ENCODE data around the gene PTMA. TPM values are rescaled to one million over a fixed set of nuclear protein-coding genes. Genes with fewer than 3 reads are reported as not detected.
"Not testable (repeated sequence)": the region's sequence is repeated elsewhere in the genome, so short reads cannot be mapped to it uniquely, and the experiment has no call there.

PTMA gene
- total RNA-seq, 1 donor from 2014 or later, result 1,016 TPM

DNA sequence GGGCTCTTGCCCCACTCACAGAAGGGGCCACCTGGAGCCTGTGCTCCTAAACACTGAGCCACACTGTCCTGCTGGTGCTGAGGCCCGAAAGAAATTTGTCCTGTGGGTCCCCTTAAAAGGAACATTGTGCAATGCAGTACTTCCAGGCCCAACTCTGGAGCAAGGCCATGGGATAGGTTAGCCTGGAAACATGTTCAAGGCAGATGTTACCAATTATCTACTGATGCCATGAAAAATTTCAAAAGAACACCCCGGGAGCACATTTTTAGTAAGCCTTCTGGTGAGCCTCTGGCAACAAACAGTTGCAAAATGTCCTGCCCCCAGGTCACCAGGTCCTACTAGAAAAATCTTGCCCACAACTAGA is 12.3 kb upstream of the PTMA start:
- no peak for DNase-seq (ENCODE audit: low spot score)

DNA sequence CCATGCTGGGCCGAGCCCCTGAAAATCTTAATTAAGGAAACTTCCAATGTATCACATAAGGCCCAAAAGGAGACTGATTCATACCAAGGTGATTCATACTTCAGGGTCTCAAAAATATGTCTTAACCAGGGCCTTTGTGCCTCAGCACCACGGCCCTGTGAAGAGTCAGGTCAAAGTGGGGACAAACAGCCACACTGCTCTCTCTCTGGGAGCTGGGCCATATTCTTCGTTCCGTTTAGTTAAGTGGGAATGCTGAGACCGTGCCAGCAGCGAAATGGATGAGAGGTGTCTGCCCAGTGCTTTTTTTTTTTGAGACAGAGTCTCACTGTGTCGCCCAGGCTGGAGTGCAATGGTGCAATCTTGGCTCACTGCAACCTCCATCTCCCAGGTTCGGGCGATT is 9.3 kb upstream of the PTMA start:
- DNase-seq (ENCODE audit: low spot score), result no peak

DNA sequence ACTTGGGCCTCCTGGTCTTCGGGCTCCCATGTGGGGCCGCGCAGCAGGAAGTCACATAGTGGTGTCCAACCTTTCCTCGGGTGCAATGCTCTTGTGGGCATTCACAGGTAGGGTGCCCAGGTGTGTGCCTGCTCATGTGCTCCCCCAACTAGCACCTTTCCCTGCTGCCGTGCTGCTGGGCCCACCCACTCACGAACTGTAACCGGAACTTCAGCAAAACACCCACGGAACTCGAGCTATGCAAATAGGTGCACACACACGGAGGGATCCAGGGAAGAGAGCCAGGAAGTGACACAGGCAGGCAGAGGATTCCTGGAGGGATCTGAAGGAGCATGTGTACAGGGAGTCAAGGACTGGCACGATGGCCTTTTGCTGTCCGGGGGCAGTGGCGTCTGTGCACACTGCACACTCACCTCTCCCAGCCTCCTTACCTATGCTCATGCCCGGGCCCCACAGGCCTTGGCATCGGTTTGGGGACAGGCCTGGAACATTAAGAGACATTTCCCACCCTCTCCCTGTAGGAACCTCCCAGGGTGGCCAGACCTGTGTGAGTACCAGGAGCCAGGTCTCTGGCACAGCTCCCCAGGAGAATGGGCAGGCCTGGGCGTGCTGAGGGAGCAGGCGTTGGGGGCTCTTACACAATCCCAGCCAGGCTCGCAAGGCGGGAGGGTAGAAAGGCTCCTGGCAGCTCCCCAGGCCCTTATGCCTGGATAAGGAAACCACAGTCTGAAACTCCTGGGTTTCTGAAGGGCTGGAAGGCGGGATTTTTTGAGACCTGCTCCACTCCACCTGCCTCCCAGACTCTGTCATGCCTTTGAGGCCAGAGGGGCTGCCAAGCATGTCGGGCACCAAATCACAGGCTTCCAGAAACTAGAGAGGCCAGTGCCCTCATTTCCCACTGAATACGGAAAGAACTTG is 6.6 kb upstream of the PTMA start:
- peak; percentile 84 for DNase-seq (ENCODE audit: low spot score)

DNA sequence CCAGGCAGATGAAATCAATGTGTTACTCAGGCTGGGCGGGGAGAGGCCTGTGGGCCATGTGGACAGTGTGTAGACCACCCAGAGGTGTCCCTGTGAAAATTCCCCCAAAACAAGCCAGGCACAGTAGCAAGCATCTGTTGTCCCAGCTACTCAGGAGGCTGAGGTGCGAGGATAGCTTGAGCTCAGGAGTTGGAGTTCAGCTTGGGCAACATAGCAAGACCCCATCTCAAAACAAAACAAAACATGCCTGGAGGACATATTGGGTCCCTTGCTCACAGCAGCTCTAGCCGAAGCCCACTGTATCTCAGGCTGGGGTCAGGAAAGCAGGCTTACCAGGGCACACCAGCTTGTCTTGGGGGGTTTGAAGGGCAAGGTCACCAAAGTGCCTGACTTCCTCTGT is 4.3 kb upstream of the PTMA start:
- DNase-seq (ENCODE audit: low spot score), result no peak

DNA sequence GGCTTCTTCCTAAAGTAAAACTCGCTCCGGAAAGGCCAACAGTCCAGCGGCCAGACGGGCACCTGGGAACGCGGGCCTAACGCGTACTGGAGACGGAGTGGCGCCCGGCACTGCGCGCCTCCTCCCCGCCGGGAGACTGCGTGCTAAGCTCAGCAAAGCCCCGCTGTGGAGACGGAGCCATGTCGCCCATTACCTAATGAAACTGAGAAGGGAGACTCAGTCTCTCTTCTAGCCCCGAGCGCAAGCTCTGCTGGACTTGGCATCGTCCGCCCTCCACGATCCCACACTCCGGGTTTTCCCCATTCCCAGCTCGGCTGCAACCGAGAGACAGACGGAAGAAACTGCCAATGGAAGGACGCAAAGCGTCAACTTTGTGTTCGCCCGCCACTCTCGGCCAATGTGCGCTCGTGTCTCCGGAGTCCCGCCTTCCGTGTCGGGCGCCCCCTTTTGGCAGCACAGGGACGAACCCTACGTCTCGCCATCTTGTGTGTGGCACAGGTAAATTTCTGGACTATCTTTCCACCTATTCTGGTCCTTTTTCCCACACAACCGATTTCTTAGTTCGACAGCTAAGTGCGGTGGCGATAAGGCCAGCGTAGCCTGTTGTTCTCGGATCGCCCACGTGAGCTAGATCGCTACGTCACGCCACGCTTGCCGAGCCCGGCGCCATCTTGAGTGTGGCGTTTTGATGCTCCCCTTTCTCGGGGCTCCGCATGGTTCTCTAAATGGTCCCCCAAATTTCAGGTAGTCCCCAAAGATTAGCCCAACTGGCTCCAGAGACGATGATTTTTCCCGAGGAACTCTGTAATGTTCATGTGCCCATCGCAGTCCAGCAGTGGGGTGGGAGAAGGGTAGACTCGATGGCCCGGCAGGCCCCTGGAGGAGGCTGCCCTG is 1.3 kb upstream of the PTMA start:
- DNase-seq (ENCODE audit: low spot score), result peak; percentile 99

DNA sequence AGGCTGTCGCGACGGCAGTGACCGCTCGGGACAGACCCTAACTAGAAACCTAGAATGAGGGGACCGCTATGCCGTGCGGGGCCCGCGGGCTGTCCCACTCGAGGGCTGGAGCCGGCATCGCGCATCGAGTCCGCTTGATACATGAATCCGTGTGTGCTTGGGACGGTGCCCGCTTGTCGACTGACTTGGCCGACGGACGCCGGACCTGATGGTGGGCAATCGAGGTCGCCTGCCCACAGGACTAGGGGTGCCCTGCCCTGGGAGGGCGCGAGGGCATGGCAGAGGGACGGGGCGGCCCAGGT is 749 bp upstream of the PTMA start:
- no peak for DNase-seq (ENCODE audit: low spot score)

DNA sequence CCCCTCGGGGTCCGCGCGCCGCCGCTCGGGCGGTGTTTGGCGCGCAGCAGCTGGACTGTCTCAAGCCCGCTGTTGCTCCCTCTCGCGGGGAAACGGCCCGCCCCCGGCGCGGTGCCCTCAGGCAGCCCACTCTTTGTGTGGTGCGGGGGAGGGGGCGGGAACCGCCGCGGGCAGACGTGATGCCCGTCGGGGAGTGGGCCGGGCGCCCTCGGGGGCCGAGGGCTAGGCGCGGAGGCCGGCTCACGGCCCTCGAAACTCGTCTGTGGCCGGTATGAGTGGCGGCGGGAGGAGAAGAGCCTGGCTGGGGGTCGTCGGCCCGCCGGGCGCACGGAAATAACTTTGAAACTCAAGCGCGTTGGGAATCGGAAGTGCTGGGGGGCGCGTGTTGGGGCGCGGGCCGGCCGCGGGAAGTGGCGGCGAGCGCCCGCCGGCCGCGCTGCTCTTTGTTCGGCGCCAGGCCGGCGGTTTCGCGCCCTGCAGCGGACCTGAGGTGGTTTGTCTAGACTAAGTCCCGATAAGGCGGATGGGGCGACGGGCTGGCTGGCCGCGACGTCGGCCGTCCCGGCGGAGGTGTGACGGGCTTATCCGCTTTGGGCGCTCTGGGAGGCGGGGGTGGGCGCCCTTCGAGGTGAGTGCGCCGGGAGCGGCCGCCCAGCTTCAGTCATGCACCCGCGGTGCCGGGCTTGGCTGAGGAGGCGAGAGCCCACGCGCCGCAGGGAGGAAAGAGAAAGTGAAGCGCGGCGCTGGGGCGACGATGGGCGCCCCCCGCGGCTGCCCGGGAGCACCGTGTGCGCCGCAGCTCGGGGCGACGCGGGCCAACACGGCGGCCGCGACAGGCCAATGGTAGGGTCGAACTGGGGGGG is 679 bp downstream of the PTMA start:
- peak; percentile 64 for DNase-seq (ENCODE audit: low spot score)

DNA sequence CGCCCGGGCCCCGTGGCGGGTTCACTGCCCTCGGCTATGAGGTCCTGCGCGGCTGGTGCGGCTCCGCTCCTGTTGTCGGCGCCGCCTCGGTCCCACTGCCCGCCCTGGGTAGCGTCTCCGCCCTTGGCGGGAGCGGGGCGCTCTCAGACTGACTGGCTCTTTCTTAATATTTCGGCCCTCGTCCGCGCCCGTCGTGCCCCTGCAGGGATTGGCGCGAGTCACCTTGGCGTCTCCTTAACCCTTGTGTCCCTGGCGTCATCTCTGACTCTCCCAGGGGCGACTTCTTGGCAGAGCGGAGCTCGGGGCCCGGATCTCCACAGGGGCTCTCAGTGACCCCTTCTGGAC is 1.3 kb downstream of the PTMA start:
- peak; percentile 74 for DNase-seq (ENCODE audit: low spot score)

DNA sequence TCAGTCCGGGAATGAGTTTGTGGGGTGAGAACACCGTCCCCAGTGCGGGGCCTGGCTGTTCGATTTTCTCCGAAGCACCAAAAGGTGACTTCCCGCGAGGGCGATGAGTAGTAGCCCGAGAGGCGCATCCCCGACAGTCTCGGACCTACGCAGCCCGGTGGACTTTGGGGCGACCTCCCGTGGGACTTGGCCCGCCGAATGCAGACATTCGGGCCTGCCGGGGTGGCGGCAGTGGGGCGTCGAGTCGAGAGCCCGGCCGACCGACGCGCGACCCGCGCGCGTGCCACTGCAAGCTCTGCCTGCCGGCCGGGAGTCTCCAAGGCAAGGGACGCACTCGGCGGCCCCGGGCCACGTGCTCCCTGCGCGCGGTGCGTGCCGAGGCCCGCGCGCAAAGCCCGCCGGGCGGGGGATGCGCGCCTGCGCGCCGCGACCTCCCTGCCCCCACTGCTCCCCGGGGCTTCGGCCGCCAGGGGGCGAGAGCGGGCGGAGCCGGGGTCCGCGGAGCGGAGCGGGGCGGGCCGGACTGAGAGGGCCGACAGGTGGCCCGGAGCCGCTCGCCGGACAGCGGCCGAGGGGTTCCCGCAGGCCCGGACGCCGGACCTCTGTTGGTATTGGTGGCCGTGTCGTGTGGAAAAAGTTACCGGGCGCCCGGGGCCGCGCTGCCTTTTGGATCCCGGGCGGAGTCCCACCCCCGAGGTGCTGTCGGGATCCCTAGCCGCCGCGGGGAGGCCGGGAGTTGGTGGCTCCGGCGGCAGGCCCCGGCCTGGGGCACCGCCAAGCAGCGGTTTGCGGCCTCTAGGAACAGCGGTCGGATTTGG is 1.9 kb downstream of the PTMA start:
- DNase-seq (ENCODE audit: low spot score), result peak; percentile 90

DNA sequence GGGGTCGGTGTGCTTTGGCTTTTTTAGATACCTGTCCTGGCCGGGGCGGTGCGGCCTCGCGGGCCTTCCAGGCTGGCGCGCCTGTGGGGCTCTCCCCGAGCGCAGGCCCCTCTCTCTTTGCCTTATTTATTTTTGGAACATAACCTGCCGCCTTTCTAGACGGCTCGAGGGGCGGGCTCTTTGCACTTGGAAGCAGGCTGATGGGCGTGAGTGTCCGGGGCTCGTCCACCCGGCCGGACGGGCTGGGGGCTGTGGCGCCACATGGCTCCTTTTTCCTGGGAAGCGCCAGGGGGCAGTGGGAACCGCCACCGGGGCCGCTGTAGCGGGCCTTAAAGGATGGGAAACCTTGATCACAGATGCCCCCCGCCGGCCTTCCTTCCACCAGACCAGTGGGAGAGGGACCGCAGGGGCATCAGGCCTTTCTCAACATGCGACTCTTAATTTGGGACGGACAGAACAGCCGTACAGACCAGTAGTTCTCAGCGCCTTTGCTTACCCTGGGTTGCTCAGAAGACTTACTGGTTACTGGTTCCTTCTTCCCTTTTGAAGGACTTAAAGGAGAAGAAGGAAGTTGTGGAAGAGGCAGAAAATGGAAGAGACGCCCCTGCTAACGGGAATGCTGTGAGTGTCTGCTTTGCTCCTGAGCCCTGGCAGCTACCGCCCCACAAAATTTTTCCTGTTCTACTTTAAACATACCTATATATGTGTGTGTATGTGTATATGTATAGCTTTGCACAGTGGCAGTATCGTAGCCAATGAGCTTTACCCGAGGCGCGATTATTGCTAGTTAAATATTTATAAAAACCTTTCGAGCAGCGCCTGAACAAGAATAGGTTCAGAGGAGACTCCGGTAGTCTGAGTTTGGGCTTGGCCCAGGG is 2.7 kb downstream of the PTMA start:
- peak; percentile 59 for DNase-seq (ENCODE audit: low spot score)

DNA sequence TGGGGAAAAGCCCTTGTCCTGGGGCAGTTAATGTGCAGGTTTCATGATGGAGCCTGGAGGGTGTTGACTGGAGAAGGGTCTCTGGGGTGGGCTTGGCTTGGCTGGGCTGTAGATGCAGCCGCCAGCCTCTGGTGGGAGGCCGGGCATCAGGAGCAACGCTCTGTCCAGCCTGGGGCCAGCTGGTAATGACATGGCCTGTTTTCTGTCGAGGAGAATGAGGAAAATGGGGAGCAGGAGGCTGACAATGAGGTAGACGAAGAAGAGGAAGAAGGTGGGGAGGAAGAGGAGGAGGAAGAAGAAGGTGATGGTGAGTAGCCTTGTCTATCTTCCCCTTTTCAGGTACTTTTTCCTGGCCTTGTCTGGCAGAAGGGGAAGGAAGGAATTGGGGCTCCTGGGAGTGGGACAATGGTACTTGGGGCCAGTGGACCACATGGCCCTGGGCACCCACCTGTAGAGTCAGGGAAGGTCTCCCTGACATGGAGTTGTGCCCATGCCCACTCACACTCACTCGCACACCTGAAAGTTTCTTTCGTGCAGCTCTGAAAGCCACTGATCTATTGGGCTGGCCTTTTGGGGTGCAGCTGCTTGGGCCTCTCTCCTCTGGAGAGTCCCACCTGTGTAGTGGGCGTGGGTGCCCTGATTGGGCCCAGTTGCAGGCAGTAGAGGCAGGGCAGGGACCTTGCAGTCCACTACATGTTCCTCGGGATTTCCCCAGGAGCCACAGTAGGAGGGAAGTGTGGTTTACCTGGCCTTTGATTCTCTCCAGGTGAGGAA is 3.5 kb downstream of the PTMA start:
- no peak for DNase-seq (ENCODE audit: low spot score)

DNA sequence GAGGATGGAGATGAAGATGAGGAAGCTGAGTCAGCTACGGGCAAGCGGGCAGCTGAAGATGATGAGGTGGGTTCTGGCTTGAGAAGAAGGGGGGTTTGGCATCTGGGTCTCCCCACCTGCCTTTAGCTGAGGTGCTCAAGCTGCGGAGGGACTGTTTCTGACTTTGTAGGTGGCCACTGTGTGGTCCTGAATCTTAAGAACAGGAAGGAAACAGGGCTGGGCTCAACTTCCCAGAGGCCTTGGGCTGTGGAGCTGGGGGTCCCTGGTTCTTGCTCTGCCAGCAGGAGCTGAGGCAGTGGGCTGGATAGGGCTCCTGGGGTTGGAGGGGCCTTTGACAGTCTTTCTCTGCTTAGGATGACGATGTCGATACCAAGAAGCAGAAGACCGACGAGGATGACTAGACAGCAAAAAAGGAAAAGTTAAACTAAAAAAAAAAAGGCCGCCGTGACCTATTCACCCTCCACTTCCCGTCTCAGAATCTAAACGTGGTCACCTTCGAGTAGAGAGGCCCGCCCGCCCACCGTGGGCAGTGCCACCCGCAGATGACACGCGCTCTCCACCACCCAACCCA is 4.2 kb downstream of the PTMA start:
- not testable (repeated sequence) for DNase-seq (ENCODE audit: low spot score)

DNA sequence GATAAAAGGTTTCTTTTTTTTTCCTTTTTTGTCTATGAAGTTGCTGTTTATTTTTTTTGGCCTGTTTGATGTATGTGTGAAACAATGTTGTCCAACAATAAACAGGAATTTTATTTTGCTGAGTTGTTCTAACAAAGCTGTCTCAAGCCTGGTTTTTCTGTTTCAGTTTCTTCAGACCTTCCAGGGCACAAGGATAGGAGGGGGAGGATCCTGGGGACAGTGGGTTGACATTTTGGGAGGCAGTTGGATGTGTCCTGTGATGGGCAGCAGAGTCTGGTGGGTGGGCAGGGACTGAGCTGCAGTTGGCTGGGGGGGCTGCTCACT is 5.0 kb downstream of the PTMA start:
- not testable (repeated sequence) for DNase-seq (ENCODE audit: low spot score)

DNA sequence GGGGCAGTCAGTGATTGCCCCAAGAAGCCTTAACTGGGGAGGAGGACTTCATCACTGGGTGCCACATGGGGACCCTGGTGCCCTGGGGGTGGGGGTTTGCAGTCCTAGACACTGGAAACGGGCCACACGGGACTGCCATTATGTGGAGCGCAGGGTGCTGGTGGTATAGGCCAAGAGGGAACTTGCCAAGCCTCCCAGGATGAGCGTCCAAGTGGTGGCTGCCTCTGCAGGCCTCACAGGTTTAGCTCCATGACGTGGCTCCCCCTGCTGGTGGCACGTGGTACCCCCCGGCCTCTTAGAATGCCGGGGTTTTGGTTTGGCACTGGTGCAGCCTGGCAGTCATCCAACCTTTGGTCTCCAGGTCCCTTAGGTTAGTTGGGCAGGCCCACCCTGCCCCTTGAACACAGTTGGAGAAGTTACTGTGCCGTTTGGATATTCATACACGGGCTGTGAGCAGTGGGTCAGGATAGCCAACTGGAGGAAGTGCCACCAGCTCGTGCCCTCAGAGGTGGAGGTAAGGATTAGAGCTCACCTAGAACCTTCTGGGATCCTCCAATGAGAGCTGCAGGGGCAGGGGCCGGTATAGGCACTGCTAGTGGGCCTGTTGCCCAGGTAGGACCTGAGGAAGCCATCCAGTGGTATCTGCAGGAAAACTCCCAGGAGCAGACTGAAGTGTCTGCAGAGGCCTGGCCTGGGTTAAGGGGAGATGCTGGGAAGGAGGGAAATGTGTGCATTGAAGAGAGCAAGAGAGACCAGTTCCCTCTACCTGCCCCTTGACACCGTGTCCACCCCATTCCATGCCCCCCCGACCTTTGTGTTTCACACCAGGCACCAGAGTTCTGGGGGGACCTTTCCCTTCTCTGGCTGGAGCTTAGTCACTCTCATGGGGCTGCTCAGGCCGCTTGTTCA is 5.7 kb downstream of the PTMA start:
- DNase-seq (ENCODE audit: low spot score), result peak; percentile 87

DNA sequence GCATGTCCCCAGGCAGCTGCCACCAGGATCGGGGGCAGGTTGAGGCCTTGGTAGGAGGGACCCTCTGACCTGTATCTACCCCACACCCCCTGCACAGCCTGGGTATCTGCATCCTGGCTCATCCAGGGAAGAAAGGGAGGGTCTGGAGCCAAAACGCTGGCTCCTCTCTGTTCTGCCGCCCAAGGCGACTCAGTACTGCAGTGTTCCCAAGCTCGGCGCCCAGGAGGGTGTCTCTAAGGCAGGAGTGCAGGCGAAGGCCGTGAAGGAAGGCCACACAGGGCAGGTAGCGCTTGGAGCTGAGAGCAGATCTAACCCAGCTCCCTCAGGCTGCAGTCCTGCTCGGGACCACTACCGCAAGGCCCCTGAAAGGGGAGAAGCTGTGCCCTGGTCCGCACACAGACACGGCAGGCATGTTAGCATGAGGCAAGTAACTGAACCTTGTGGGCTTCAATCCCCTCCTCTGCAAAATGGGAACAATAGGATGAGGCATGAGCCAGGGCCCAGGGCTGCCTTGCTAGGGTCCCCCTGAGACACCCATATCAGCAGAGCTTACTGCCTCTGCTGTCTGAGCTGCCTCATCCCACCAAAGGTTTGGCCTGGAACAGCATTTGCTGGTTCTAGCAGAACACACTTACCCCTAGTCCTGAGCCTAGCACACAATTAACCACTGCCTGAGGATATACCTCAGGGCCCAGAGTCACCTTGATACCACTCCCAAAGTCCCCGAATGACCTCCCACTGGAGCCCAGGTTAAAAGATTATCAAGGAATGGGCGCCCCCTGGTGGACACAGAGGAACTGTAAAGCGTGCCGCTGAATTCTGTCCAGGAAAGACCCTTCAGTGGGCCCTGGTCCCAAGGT is 6.5 kb downstream of the PTMA start:
- peak; percentile 76 for DNase-seq (ENCODE audit: low spot score)

DNA sequence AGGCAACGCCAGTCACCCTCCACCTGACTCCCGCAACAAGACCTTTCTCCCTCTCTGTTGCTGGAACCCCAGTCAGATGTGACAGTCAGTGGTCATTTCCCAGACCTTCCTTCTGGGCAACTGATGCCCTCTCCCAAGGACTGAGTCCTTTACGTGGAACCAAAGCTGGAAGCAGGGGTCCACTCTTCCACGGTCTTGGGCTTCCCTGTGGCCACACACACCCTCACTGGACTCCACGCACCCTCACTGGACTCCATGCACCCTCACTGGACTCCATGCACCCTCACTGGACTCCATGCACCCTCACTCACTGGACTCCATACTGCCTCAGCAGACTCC is 7.1 kb downstream of the PTMA start:
- DNase-seq (ENCODE audit: low spot score), result no peak

DNA sequence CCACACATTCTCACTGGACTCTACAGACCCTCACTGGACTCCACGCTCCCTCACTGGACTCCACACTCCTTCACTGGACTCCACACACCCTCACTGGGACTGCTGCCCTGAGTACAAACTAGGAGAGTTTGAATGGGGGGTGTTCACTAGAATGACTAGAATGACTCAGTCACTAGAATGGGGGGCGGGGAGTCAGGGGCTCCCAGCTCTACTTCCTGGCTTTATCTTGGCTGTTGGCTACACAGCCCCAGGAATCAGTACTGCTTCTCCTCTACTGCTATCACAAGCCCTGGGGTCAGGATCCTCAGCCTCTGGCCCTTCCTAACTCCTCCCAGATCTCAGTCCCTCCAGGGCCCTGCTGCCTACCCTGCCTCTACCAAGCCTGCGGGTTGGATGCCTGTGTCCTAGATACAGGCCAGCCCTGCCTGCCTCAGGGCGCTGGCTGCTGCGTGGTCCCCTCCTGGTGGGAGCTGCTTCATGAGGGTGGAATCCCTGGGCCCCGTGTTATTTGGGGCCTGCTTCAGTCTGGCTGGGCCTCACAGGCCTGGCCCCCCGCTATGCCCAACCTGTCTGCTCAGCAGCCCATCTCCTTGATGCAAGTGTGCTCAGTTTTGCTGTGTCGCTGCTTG is 7.8 kb downstream of the PTMA start:
- no peak for DNase-seq (ENCODE audit: low spot score)
